HepG2 (cell line): ENCODE results near the gene TMEM134. TPM values are rescaled to one million over a fixed set of nuclear protein-coding genes. Genes with fewer than 3 reads are reported as not detected.

ENCODE experiments used
- FOXJ3 ChIP-seq: sonication (generic); formaldehyde crosslinking; IDR thresholded peaks from 2 replicates; pipeline ENCODE4 v1.4.0; 2020; ENCODE audit warnings: missing genetic modification reagents, mild to moderate bottlenecking, borderline replicate concordance
- KLF16 ChIP-seq, 2 experiments: sonication (generic) in 1 of 2; formaldehyde crosslinking in 1 of 2; IDR thresholded peaks; 2 replicates each; pipeline versions ENCODE4 v1.6.1 to v1.8.0; 2016 to 2023; ENCODE audit warnings: missing genetic modification reagents in 2 of 2, missing compliant biosample characterization in 1 of 2
- U2AF1 ChIP-seq: fragments of 200-400 bp; formaldehyde crosslinking; optimal IDR thresholded peaks from 2 replicates; pipeline ENCODE3; 2017; ENCODE audit warnings: mild to moderate bottlenecking, low read depth, low read length
- ZNF24 ChIP-seq: fragments of 450-650 bp; IDR thresholded peaks from 2 replicates; pipeline ENCODE4 v1.6.1; 2017; ENCODE audit warnings: antibody characterized with exemption, mild to moderate bottlenecking
- ZNF30 ChIP-seq: sonication (generic); formaldehyde crosslinking; IDR thresholded peaks from 2 replicates; pipeline ENCODE4 v1.5.0; 2020; ENCODE audit warnings: mild to moderate bottlenecking, missing genetic modification reagents
- ZNF766 ChIP-seq: sonication (generic); formaldehyde crosslinking; IDR thresholded peaks from 2 replicates; pipeline ENCODE4 v1.5.0; 2020; ENCODE audit warnings: missing genetic modification reagents, borderline replicate concordance
- polyA plus RNA-seq, 8 experiments: library from polyadenylated mRNA; depleted of rRNA in 3 of 8; stranded (reverse) in 7 of 8; unstranded in 1 of 8; fragments of >200 nt; fragmentation: Illumina TruSeq in 4 of 8; extraction: Trizol in 4 of 8; gene quantifications; 2 replicates each; pipeline versions ENCODE4 v1.2.1 to v1.2.3, GENCODE V29; 2011 to 2016; ENCODE audit warnings: low read depth in 4 of 8, missing spikeins in 1 of 8, mixed read lengths in 1 of 8; ENCODE audit not compliant: insufficient read depth in 1 of 8
- total RNA-seq, 5 experiments: library from RNA; depleted of rRNA; stranded (reverse); fragments of >200 nt; fragmentation: Illumina TruSeq; extraction: Trizol; gene quantifications; 2 replicates each; pipeline ENCODE4 v1.2.3, GENCODE V29; 2016; ENCODE audit warnings: low read depth in 1 of 5
- TF ChIP-seq, protein P1 (sequence below): sonication (generic); formaldehyde crosslinking; IDR thresholded peaks from 2 replicates; pipeline ENCODE4 v1.9.0; 2021; ENCODE audit warnings: mild to moderate bottlenecking, missing genetic modification reagents
- TF ChIP-seq, protein P2 (sequence below): sonication (generic); formaldehyde crosslinking; IDR thresholded peaks from 2 replicates; pipeline ENCODE4 v1.9.0; 2021; ENCODE audit warnings: missing genetic modification reagents, mild to moderate bottlenecking, borderline replicate concordance
- TF ChIP-seq, protein P3 (sequence below): sonication (generic); formaldehyde crosslinking; IDR thresholded peaks from 2 replicates; pipeline ENCODE4 v1.5.0; 2020; ENCODE audit warnings: missing genetic modification reagents
- TF ChIP-seq, protein P4 (sequence below): sonication (generic); formaldehyde crosslinking; IDR thresholded peaks from 2 replicates; pipeline ENCODE4 v1.4.0; 2020; ENCODE audit warnings: missing genetic modification reagents
- TF ChIP-seq, protein P5 (sequence below): fragments of 450-650 bp; IDR thresholded peaks from 2 replicates; pipeline ENCODE4 v1.6.1; 2017
- TF ChIP-seq, protein P6 (sequence below): sonication (generic); formaldehyde crosslinking; IDR thresholded peaks from 2 replicates; pipeline ENCODE4 v1.5.1; 2020; ENCODE audit warnings: mild to moderate bottlenecking, missing genetic modification reagents, moderate library complexity

Gene TMEM134
- total and polyA plus RNA-seq, 2 of the 13 experiments (the other 11 are each of a cell fraction or from before 2014, with no cell fraction given) = 6.9 to 26.9 TPM

DNA sequence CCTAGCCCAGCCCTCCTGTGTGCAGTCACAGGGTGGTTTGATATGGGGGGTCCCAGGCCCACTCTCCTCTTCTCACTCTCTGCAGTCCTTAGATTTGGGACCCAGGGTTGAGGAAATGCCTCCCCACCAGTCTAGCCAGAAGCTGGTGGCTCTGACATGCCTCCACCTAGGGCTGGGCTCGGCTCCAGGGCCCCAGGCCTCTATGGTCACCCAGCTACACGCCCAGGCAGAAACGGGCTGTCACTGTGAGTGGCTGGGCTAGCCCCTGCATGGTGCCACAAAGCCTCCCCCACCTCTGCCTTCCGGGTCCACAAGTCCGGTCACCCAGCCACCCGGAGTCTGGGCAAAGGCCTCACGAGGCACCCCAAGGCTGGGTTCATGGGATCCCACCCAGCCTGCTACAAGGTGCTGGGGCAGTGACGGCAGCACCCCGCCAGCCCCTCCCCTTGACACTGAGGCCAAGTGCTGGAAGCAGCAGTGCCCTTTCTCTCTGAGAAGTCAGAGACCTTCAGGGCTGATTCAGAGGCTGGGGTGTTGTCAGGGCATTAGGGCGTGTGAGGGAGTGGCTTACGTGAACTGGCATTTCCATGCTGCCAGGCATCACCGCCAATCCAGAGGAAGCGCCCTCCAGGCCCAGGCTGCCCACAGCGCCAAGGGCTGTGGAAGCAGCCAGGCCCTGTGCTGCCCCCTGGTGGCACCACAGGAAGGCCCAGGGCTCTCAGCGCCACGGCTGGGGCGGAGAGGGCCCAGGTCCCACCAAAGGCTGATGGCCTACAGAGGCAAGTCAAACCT, 36.8 kb upstream of the TMEM134 start (continued):
- TF ChIP-seq, protein P1, sequence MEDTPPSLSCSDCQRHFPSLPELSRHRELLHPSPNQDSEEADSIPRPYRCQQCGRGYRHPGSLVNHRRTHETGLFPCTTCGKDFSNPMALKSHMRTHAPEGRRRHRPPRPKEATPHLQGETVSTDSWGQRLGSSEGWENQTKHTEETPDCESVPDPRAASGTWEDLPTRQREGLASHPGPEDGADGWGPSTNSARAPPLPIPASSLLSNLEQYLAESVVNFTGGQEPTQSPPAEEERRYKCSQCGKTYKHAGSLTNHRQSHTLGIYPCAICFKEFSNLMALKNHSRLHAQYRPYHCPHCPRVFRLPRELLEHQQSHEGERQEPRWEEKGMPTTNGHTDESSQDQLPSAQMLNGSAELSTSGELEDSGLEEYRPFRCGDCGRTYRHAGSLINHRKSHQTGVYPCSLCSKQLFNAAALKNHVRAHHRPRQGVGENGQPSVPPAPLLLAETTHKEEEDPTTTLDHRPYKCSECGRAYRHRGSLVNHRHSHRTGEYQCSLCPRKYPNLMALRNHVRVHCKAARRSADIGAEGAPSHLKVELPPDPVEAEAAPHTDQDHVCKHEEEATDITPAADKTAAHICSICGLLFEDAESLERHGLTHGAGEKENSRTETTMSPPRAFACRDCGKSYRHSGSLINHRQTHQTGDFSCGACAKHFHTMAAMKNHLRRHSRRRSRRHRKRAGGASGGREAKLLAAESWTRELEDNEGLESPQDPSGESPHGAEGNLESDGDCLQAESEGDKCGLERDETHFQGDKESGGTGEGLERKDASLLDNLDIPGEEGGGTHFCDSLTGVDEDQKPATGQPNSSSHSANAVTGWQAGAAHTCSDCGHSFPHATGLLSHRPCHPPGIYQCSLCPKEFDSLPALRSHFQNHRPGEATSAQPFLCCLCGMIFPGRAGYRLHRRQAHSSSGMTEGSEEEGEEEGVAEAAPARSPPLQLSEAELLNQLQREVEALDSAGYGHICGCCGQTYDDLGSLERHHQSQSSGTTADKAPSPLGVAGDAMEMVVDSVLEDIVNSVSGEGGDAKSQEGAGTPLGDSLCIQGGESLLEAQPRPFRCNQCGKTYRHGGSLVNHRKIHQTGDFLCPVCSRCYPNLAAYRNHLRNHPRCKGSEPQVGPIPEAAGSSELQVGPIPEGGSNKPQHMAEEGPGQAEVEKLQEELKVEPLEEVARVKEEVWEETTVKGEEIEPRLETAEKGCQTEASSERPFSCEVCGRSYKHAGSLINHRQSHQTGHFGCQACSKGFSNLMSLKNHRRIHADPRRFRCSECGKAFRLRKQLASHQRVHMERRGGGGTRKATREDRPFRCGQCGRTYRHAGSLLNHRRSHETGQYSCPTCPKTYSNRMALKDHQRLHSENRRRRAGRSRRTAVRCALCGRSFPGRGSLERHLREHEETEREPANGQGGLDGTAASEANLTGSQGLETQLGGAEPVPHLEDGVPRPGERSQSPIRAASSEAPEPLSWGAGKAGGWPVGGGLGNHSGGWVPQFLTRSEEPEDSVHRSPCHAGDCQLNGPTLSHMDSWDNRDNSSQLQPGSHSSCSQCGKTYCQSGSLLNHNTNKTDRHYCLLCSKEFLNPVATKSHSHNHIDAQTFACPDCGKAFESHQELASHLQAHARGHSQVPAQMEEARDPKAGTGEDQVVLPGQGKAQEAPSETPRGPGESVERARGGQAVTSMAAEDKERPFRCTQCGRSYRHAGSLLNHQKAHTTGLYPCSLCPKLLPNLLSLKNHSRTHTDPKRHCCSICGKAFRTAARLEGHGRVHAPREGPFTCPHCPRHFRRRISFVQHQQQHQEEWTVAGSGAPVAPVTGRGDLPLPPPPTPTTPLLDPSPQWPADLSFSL = no peak
- TF ChIP-seq ZNF30 (CRISPR knock-in tag) (no peak), KLF16 (CRISPR knock-in tag; IDR thresholded peaks at IDR 0.05) (peak in 1 of 2 experiments; percentile 47; a peak in 1 of 4 replicates), U2AF1 (no peak), ZNF24 (no peak), FOXJ3 (CRISPR knock-in tag) (no peak), ZNF766 (CRISPR knock-in tag) (no peak)
- TF ChIP-seq, protein P2, sequence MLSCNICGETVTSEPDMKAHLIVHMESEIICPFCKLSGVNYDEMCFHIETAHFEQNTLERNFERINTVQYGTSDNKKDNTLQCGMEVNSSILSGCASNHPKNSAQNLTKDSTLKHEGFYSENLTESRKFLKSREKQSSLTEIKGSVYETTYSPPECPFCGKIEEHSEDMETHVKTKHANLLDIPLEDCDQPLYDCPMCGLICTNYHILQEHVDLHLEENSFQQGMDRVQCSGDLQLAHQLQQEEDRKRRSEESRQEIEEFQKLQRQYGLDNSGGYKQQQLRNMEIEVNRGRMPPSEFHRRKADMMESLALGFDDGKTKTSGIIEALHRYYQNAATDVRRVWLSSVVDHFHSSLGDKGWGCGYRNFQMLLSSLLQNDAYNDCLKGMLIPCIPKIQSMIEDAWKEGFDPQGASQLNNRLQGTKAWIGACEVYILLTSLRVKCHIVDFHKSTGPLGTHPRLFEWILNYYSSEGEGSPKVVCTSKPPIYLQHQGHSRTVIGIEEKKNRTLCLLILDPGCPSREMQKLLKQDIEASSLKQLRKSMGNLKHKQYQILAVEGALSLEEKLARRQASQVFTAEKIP (CRISPR knock-in tag) = no peak
- TF ChIP-seq, protein P3, sequence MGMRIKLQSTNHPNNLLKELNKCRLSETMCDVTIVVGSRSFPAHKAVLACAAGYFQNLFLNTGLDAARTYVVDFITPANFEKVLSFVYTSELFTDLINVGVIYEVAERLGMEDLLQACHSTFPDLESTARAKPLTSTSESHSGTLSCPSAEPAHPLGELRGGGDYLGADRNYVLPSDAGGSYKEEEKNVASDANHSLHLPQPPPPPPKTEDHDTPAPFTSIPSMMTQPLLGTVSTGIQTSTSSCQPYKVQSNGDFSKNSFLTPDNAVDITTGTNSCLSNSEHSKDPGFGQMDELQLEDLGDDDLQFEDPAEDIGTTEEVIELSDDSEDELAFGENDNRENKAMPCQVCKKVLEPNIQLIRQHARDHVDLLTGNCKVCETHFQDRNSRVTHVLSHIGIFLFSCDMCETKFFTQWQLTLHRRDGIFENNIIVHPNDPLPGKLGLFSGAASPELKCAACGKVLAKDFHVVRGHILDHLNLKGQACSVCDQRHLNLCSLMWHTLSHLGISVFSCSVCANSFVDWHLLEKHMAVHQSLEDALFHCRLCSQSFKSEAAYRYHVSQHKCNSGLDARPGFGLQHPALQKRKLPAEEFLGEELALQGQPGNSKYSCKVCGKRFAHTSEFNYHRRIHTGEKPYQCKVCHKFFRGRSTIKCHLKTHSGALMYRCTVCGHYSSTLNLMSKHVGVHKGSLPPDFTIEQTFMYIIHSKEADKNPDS (CRISPR knock-in tag) = no peak; the same call in 1 of the 2 replicates
- TF ChIP-seq, protein P4, sequence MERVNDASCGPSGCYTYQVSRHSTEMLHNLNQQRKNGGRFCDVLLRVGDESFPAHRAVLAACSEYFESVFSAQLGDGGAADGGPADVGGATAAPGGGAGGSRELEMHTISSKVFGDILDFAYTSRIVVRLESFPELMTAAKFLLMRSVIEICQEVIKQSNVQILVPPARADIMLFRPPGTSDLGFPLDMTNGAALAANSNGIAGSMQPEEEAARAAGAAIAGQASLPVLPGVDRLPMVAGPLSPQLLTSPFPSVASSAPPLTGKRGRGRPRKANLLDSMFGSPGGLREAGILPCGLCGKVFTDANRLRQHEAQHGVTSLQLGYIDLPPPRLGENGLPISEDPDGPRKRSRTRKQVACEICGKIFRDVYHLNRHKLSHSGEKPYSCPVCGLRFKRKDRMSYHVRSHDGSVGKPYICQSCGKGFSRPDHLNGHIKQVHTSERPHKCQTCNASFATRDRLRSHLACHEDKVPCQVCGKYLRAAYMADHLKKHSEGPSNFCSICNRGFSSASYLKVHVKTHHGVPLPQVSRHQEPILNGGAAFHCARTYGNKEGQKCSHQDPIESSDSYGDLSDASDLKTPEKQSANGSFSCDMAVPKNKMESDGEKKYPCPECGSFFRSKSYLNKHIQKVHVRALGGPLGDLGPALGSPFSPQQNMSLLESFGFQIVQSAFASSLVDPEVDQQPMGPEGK (CRISPR knock-in tag) = peak; percentile 46
- TF ChIP-seq, protein P5, sequence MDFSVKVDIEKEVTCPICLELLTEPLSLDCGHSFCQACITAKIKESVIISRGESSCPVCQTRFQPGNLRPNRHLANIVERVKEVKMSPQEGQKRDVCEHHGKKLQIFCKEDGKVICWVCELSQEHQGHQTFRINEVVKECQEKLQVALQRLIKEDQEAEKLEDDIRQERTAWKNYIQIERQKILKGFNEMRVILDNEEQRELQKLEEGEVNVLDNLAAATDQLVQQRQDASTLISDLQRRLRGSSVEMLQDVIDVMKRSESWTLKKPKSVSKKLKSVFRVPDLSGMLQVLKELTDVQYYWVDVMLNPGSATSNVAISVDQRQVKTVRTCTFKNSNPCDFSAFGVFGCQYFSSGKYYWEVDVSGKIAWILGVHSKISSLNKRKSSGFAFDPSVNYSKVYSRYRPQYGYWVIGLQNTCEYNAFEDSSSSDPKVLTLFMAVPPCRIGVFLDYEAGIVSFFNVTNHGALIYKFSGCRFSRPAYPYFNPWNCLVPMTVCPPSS = no peak
- TF ChIP-seq, protein P6, sequence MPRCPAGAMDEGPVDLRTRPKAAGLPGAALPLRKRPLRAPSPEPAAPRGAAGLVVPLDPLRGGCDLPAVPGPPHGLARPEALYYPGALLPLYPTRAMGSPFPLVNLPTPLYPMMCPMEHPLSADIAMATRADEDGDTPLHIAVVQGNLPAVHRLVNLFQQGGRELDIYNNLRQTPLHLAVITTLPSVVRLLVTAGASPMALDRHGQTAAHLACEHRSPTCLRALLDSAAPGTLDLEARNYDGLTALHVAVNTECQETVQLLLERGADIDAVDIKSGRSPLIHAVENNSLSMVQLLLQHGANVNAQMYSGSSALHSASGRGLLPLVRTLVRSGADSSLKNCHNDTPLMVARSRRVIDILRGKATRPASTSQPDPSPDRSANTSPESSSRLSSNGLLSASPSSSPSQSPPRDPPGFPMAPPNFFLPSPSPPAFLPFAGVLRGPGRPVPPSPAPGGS = peak; percentile 78
